Suprapubic skin (tissue), 4 donors: Measurements from ENCODE around the gene CRNN. TPM values are rescaled to one million over a fixed set of nuclear protein-coding genes. Genes with fewer than 3 reads are reported as not detected.

ENCODE experiments used
- DNase-seq, 2 donors: peaks; one replicate each; pipeline ENCODE4 v3.0.0-alpha.2; 2019; ENCODE audit warnings: low spot score in 2 of 2
- H3K27ac ChIP-seq: fragments of 200-600 bp; sonication (generic); one replicate; pipeline ENCODE4 v1.5.1; 2019
- H3K27me3 ChIP-seq: fragments of 200-600 bp; sonication (generic); one replicate; pipeline ENCODE4 v1.5.1; 2019
- H3K36me3 ChIP-seq: fragments of 200-600 bp; sonication (generic); one replicate; pipeline ENCODE4 v1.5.1; 2019
- H3K4me1 ChIP-seq: fragments of 200-600 bp; sonication (generic); one replicate; pipeline ENCODE4 v1.5.1; 2019
- H3K4me3 ChIP-seq: fragments of 200-600 bp; sonication (generic); one replicate; pipeline ENCODE4 v1.5.1; 2019; ENCODE audit warnings: mild to moderate bottlenecking
- H3K9me3 ChIP-seq: fragments of 200-600 bp; sonication (generic); one replicate; pipeline ENCODE4 v1.5.1; 2019
- EP300 ChIP-seq: sonication (generic); formaldehyde crosslinking; IDR thresholded peaks from one replicate; pipeline ENCODE4 v1.6.1; 2017; ENCODE audit warnings: antibody characterized with exemption
- POLR2A ChIP-seq, 2 donors: fragments of 450-650 bp; IDR thresholded peaks; one replicate each; pipeline ENCODE4 v1.6.1; 2017; ENCODE audit warnings: antibody characterized with exemption in 2 of 2, mild to moderate bottlenecking in 2 of 2, moderate library complexity in 2 of 2
- POLR2AphosphoS5 ChIP-seq, 3 donors: sonication (generic); formaldehyde crosslinking; IDR thresholded peaks; one replicate each; pipeline ENCODE4 v1.6.1; 2017; ENCODE audit warnings: antibody characterized with exemption in 3 of 3
- WGBS: methylation state at CpG from one replicate; pipeline ENCODE4 v1.1.5; 2018; 5-methylcytosine and 5-hydroxymethylcytosine counted together
- total RNA-seq, 4 donors: library from RNA; depleted of rRNA; stranded (reverse); fragments of >200 nt; gene quantifications; one replicate each; pipeline ENCODE4 v1.1.0, GENCODE V29; 2016
- TF ChIP-seq, protein P1 (sequence below), 2 donors: fragments of 200-600 bp in 1 of 2; fragments of 450-650 bp in 1 of 2; sonication (generic) in 1 of 2; IDR thresholded peaks; one replicate each; pipeline ENCODE4 v1.5.1; 2016 to 2019; ENCODE audit warnings: antibody characterized with exemption in 2 of 2, mild to moderate bottlenecking in 1 of 2, moderate library complexity in 1 of 2

CRNN gene
- total RNA-seq = 10 to 100 TPM in 1 of 4 donors, 1 to 10 TPM in 2, under 1 TPM in 1; 0.72 to 12.6 (median 5.4) TPM

DNA sequence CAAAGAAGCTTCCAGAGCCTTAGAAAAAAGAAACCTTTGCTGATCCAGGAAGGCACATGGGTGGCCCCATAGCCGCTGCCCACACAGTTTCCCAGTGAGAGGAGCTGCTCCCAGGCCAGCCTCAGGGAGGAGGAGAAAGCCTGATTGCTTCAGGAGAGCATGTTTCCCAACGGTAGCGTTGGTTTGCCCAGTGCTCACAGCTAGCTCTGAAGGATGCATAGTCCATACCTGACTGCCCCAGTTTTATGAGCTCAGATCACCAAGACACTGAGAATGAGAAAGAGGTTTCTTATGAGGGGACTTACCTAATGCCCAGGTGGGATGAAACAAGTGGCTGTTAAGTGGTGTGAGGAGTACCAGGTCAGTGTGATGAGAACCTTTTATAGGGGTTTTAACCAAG, at the start of gene CRNN:
CRNN (minus strand) TSS at position 355 of the 400 bp plus-strand sequence. CDS start 2,030 bp downstream, outside the sequence.
- no peak within 1 kb of the TSS for H3K27ac ChIP-seq
- no peak for DNase-seq
- H3K4me3 ChIP-seq = no peak within 1 kb of the TSS
- H3K9me3 ChIP-seq = no peaks in the 10 kb centered on the region
- no peak for TF ChIP-seq POLR2AphosphoS5 (IDR thresholded peaks at IDR 0.05)
- no peak for TF ChIP-seq POLR2A (IDR thresholded peaks at IDR 0.05)
- no peak for TF ChIP-seq EP300
- TF ChIP-seq, protein P1, sequence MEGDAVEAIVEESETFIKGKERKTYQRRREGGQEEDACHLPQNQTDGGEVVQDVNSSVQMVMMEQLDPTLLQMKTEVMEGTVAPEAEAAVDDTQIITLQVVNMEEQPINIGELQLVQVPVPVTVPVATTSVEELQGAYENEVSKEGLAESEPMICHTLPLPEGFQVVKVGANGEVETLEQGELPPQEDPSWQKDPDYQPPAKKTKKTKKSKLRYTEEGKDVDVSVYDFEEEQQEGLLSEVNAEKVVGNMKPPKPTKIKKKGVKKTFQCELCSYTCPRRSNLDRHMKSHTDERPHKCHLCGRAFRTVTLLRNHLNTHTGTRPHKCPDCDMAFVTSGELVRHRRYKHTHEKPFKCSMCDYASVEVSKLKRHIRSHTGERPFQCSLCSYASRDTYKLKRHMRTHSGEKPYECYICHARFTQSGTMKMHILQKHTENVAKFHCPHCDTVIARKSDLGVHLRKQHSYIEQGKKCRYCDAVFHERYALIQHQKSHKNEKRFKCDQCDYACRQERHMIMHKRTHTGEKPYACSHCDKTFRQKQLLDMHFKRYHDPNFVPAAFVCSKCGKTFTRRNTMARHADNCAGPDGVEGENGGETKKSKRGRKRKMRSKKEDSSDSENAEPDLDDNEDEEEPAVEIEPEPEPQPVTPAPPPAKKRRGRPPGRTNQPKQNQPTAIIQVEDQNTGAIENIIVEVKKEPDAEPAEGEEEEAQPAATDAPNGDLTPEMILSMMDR (IDR thresholded peaks at IDR 0.05) = no peak
- H3K27me3 ChIP-seq = no peaks in the 10 kb centered on the region
- no peaks in the 10 kb centered on the region for H3K36me3 ChIP-seq
- 100% methylated on average over 2 of the region's 3 CpGs for WGBS
- no peaks in the 10 kb centered on the region for H3K4me1 ChIP-seq

DNA sequence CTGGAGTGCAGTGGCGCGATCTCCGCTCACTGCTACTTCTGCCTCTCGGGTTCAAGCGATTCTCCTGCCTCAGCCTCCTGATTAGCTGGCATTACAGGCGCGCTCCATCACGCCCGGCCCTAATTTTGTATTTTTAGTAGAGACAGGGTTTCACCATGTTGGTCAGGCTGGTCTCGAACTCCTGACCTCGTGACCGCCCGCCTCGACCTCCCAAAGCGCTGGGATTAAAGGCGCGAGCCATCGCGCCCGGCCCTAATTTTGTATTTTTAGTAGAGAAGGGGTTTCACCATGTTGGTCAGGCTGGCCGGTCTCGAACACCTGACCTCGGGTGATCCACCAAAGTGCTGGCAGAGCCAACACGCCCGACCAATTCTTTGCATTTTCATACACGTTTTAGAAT, 48.6 kb upstream of the CRNN start:
- H3K36me3 ChIP-seq = no peaks in the 10 kb centered on the region
- TF ChIP-seq POLR2AphosphoS5 (IDR thresholded peaks at IDR 0.05) (no peak), POLR2A (IDR thresholded peaks at IDR 0.05) (no peak), EP300 (no peak)
- TF ChIP-seq, protein P1 (IDR thresholded peaks at IDR 0.05) = no peak
- peaks cover 4% of the 10 kb centered on the region for H3K9me3 ChIP-seq
- no peak for DNase-seq
- no peaks in the 10 kb centered on the region for H3K27me3 ChIP-seq
- H3K4me1 ChIP-seq = peaks cover 8% of the 10 kb centered on the region
- 89% methylated on average over 26 of the region's 26 CpGs for WGBS
- H3K4me3 ChIP-seq = no peak overlapping the region
- no peak overlapping the region for H3K27ac ChIP-seq

DNA sequence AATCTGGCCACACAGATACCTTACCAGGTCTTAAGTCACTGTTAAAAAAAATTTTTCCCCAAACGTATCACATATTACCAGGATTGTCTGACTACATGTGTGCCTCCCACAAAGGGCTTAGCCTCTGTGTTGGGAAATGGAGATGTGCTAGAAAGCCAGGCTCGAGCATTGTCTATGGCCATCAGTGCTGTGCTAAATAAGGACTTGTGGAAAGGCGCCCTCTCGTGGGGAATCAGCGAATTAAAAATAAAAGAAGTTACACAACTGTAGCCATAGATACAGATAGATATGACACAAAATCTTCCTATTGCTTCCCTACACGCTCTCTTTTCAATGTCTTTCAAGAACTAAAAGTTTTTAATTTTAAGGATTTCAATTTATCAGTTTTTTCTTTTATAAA, 47.5 kb upstream of the CRNN start:
- no peaks in the 10 kb centered on the region for H3K36me3 ChIP-seq
- 2% methylated on average over 6 of the region's 6 CpGs for WGBS
- H3K27ac ChIP-seq = no peak overlapping the region
- H3K4me1 ChIP-seq = peaks cover 8% of the 10 kb centered on the region
- no peak for TF ChIP-seq EP300
- TF ChIP-seq, protein P1 (IDR thresholded peaks at IDR 0.05) = peak; percentile 54 to 62
- DNase-seq = no peak
- H3K27me3 ChIP-seq = no peaks in the 10 kb centered on the region
- H3K4me3 ChIP-seq = no peak overlapping the region
- H3K9me3 ChIP-seq = peaks cover 4% of the 10 kb centered on the region

DNA sequence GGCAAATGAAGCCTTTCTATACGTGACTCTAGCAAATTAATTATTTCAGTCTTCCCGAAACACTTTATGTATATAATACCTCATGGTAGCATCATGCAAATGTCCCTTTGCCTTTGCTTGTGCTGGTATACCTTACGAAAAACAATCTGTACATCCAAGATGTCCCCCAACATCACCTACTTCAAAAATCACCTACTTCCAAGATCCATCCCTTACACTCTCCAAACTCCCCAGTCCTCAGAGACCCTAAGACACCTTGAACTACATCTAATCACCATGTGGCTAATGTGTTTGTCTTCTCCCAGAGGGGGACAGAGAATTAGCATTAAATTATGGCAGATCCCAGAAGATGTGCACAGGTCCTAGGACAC, 46.5 kb upstream of the CRNN start:
- Histone ChIP-seq H3K9me3 (no peaks in the 10 kb centered on the region), H3K4me3 (no peak overlapping the region), H3K27me3 (no peaks in the 10 kb centered on the region), H3K27ac (no peak overlapping the region), H3K4me1 (peaks cover 8% of the 10 kb centered on the region), H3K36me3 (no peaks in the 10 kb centered on the region)
- DNase-seq = no peak
- 49% methylated on average over 3 of the region's 3 CpGs for WGBS
- TF ChIP-seq, protein P1 (IDR thresholded peaks at IDR 0.05) = no peak

DNA sequence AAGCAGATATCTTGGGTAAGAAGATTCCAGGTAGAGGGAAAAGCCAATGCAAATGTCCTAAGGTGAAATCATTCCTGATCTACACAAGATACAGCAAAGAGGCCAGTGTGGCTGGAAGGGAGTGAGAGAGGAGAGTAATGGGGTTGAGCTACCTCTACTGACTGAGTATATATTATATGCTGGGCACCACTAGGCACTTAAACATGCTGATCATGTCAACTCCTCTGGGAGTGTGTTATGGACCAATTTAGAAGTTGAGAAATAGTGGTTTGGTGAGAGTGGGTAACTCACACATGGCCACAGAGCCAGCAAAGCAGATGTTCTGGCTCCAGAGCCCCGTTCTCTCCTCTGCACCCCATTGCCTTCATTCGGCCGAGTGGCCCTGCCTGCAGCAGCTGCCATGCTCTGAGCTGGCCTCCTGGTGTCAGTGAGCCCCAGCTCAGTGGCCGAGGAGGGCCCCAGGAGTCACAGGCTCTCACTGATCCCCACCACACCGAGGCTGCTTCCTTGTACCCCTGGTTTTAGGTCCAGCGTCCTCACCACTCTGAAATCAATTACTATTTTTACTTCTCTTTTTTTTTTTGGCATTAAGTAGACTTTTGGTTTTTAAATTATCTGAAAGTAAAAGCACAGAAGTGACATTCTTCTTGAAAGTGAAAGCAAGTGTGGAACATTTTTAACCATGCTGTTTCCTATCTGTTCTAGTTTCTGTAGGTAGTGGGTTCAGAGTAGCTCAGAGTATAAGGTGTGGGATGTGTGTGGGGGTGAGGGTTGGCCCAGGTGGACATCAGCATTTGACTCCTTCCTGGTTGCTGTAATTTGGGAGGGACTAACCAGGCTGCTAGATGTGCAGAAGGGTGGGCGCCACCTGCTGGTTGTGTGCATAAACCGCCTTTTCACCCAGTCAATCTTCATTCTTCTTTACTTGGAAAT, 45.8 kb upstream of the CRNN start:
- Histone ChIP-seq H3K36me3 (no peaks in the 10 kb centered on the region), H3K27ac (no peak overlapping the region), H3K4me1 (peaks cover 8% of the 10 kb centered on the region), H3K4me3 (no peak overlapping the region), H3K27me3 (no peaks in the 10 kb centered on the region), H3K9me3 (no peaks in the 10 kb centered on the region)
- DNase-seq = peak in 1 of 2 donors; percentile 73
- TF ChIP-seq POLR2A (IDR thresholded peaks at IDR 0.05) = no peak
- TF ChIP-seq, protein P1 (IDR thresholded peaks at IDR 0.05) = peak; percentile 56 to 79
- no peak for TF ChIP-seq EP300
- WGBS = 44% methylated on average over 8 of the region's 8 CpGs
